DMS79 treated with DMSO at 0.1 percent for 48 hours (cell line): ENCODE results near the gene CPNE8.

Source experiments
- DNase-seq: peaks from one replicate; lab custom pipeline; 2025; lab: John Stamatoyannopoulos, UW

Gene CPNE8

DNA sequence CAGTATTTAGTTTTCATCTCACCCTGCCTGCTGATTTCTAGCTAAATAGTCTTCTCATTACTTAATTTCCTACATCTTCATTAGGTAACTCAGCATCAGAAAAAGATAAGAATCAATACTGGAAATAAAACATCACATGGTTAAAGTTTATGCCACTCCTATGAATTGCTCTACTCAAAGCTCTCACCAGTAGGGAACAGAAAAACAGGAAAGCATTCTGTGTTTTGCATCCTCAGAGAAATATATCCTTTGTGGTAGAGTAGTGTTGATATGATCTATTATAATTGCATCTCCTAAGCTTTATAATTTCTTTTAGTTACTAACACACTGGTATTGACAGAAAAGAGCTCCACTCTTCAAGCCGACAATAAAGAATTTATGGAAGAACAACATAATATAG, 9.9 kb downstream of the CPNE8 start:
- DNase-seq, result no peak

GRCh38 chr12:38892976-38893375, 12.4 kb downstream of the CPNE8 start:
- DNase-seq, result no peak

- no peak for DNase-seq
These were observed 13.2 kb downstream of the CPNE8 start for GRCh38 chr12:38892087-38892786.

DNA sequence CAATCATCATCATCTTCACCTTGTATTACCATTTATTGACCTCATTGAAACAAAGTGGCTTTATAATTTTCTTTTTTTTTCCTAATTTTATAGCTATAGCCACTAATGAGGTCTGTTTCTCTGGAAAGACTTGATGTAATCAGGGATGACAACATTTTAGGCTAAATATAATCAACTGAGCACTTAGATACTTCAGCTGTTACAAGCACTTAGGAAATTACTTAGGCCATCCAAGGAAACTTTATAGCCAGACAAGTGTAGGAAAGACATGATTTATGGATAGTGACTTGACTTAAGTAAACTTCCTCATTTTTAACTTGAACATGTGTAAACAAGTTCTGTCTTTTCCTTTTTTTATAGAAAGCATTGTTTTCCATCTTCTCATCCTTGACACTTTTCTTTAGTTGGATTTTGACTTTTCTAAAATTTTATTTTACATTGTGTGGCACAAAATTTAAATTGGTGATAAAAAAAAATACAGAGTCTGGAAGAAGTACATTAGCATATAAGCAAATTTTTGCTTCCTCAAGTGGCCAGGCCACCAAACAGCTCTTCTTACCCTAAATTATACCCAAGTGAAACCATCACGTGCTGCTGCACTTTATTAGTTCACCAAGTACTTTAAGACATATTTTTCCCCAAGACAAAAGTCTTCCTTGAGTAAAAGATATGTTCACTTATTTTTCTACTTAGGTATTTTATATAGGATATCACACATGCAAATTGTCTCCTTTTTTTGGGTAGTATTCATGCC, 15.1 kb downstream of the CPNE8 start:
- DNase-seq, result no peak

DNA sequence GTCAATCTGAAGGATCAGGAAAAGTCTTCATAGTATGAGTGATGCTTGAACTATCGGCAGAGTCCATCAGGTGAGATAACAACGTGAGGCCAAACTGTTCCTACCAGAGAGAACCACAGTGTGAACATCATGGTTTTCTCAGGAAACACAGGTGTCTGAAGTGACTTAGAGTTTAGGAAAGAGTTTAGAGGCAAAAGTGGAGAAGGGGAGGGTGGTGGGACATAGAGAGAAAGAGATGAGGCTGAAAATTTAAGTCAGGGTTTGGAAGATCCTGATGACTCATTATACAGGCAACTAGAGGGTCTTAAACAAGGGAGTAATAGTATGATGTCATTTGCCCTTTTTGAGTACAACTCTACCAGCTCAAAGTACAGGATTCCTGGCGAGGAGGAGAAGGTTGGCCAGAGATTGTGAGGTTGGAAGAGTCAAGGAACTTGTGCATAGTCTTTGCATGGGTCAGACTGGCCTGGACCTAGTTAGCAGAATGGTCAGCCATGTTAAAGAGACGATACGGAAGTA, 16.0 kb downstream of the CPNE8 start:
- DNase-seq, result no peak

DNA sequence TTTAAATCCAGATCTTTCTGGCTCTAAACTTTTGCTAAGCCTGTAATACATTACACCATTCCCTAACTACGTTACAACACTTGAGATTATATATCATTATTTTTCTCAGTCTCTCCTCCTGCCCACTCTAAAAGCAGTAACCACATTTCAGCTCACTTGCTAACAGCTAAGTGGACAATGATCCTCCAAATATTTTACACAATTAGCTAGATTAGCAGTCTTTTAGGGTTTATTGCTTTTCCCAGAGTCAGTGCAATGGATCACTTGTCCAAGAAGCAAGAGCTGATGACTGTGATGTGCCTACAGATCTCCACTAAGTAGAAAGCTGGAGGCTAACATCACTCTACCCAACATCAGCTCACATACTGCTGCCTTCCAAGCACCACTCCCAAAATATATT, 17.6 kb downstream of the CPNE8 start:
- DNase-seq, result no peak

DNA sequence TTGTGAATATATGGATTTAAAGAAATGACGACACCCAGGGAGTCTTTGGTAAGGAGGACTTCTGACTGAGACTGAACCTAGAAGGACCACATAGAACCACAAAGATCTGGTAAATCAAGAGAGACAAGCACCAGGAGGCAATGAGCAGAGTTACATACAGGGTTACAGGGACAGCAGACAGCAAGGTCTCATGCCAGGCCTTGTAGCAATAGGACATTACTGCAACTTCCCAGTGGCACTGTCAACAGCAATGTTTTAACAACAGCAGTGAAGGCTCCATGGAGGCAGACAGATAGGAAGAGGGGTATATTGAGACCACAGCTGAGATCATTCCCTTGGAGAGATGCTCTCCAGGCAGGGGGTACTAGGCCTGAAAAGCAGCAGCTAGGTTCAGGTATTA, 18.5 kb downstream of the CPNE8 start:
- no peak for DNase-seq

DNA sequence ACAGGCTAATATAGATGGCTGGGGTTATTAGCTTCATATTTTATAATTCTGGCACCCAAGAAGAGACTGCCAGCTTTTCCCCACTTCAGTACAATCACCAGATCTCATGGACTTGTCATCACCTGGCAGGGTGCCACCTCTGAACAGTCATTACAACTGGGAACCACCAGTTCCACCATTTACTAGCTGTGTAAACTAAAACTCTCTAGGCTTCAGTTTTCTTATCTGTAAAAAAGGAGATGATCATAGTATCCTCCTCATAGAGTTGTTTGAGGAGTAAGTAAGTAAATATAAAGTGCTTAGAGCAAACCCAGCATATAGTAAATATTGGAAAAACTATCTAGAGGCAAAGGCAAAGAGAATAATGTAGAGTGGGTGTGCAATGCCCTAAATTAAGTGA, 19.3 kb downstream of the CPNE8 start:
- DNase-seq, result no peak

DNA sequence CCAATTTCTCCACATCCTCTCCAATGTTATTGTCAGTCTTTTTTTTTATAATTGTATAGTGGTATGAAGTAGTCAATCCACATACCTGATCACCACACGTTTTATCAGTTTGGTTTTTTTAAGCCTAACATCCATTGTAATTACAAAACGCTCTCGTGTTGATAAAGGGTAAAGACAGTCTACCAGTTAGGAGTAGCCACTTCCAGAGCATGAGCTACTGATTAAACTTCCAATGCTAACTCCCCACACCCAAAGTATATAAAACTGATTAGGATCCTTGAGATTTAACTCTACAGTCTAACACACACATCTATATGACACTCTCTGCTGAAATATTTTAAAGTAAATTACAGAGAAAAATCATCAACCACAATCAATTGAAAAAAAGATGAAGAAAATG, 20.7 kb downstream of the CPNE8 start:
- DNase-seq, result no peak

- DNase-seq, result no peak
These were observed 21.7 kb downstream of the CPNE8 start for GRCh38 chr12:38883629-38884134.

- no peak for DNase-seq
These were observed 25.1 kb downstream of the CPNE8 start for GRCh38 chr12:38880288-38880687.

GRCh38 chr12:38878986-38879385, 26.4 kb downstream of the CPNE8 start:
- no peak for DNase-seq

DNA sequence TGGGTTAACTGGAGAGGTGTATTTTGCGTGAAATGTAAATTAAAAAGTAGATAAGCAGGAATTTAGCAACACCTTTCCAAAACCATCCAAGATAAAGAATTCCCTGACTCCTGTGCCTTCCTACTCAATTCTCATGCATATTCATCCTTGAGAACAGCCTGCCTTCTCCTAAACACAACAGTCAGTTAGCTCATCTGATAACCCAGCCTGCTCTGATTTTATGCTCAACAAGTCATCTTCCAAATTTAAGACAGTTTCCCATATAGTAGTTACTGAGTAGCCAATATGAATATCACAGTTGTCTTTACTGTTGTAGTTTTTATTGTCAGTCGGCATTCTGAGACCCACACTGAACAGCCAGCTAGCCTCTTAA, 27.1 kb downstream of the CPNE8 start:
- DNase-seq, result no peak

GRCh38 chr12:38875586-38876228, 29.7 kb downstream of the CPNE8 start:
- no peak for DNase-seq

DNA sequence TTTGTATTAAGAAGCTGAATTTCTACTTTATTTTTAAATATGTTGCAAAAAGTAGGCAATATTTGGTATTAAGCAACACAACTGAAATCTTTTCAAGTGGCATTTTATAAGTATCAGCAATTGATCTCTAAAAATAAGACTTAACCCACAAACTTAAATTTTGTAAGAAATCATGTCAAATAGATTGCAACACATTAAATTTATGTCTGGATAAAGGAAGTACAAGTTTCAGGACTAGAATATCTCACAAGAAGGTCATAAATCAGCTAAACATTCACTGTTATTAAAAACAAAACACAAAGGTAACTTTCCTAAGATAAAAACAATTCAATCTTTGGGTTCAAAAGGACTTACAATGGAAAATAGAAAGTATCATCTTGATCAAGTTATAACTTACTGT, 32.8 kb downstream of the CPNE8 start:
- DNase-seq, result no peak

DNA sequence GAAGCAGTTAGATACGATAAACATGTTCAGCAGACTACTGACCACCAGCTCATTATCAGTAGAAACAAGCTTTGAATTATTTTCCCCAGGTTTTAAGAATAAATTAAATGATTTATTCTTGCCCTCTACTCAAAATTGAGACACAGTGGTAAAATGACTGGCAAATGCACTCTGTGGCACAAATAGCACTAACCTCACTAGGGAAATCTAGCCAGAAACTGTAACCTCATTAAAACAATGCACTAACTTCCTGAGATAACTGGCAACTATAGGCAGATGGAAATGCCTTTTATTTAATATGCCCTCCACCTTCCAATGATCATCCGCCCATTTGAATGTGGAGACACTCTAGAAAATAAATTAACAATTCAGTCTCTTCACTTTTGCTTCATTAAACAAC, 33.2 kb downstream of the CPNE8 start:
- DNase-seq, result no peak

- DNase-seq, result no peak
These were observed 36.4 kb downstream of the CPNE8 start for GRCh38 chr12:38869036-38869435.

GRCh38 chr12:38850461-38850860, 54.9 kb downstream of the CPNE8 start:
- DNase-seq, result no peak

DNA sequence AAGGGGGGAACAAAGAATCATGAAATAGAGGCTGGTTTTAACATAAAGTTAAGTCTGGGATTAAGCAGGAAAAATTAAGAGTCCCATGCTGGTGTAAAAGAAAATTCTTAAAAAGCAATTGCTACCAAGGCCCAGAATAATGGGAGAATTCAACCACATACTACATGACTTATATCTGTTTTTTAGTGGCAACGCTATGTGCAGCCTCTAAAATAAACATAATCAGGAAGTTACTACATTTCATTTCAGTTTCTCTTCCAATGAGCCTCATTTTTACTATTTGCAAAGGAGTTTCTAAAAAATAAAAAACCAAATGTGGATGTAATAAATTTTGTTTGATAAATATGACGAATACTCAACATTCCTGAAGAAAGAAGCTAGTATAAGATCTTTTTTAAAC, 58.1 kb downstream of the CPNE8 start:
- no peak for DNase-seq

DNA sequence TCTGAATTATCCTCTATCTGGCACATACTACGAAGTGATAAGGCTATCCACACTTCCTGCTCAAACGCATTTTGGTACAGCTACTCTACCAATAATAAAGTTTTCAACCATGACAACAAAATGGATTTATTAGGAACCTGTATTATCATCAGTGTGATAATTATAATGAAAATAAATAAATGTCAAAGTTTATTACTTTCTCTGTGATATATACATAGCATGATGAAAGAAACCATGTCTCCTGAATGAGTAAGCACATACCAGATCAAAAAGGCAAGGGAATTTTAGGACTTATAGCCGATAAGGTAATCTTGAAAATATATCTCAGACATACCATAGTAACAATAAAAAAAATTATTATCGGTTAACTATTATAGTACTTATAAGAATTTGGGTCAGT, 61.1 kb downstream of the CPNE8 start:
- no peak for DNase-seq

GRCh38 chr12:38838056-38838850, 67.1 kb downstream of the CPNE8 start:
- DNase-seq, result no peak

DNA sequence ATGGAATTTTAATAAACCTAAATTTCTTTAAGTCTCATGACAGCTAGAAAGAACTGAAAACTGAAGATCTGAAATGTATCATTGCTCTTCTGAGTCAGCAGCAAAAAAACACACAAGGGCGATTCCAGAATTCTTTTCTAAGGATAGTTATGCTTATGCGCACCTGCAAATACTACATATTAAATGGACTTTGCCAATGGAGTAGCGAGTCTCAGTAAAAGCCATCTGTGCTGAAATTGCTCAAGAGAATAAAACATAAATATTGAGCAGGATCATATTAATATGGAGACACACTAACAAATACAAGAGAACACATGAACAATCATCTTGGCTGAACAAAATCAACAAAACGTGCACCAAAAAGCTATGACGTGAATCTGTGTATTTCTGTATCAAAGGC, 73.7 kb downstream of the CPNE8 start:
- no peak for DNase-seq
